ENCODE results near the gene ADAM19.
A peak's percentile ranks its signal among the peaks of the same experiment; 100 is the strongest.

The ADAM19 gene

DNA sequence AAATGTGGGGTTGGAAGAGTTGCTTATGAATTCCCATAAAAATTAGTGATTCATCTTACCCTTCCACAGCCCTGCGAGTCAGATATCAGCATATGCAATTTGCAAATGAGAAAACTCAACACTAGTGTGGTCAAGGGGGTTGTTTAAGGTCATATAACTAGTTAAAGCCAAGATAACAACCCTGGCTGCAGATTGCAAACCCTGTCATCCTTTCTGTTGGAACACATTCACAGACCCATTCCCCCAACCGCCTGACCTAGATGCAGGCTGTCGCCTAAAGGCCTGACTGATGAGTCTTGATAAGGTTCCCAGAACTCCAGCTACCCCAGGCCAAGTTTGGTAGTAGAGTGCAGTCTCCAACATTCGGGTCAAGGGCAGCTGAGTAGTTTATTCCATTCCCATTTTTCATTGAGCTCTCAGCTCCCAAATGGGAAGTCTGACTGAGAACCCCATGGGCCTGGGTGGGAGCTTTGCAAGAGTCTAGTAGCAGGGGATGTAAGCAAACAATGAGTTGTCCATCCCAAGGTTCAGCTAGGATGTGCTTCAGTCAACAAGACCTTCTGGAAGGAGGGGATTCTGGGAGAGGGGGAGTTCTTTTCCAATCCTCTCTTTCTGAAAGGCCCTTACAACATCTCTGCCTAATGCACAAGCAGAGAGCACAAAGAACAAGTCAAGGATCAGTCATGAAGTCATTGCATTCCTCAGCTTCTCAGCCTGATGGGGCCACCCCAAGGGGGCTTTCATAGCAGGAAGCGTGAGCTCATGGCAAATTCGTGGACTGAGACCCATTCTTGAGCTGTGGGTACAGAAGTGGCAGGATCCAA lies 40.3 kb downstream of the ADAM19 start:
- DNase-seq (ENCODE audit: low spot score) = no peak
- Histone ChIP-seq H3K4me3 (no peak overlapping the region), H3K27ac (peak overlapping the region; percentile 5 to 83)

DNA sequence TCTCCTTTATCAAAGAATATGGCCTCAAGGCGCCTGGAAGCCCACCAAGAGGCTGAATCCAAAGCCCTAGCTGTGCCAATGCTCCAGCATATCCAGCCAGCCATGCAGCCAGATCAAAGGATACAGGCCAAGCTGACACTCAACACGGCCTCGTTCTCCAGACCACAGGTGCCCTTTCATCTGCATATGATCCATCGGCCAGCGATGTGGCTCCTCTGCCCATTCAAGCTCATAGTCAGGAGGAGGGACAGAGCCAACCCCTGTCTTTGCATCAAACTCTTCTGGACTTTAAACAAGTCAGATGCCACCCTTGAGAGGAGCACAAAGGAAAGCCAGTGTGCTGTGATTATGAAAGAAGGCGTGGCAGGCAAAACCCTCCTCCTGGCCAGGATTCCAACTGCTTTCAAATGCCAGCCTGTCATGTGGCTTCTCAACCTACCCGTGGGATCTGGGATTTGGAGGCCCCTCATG lies 42.5 kb downstream of the ADAM19 start:
- Histone ChIP-seq H3K4me3 (no peak overlapping the region), H3K27ac (peak overlapping the region in 1 of 2 donors; percentile 38)
- DNase-seq (ENCODE audit: low spot score) = no peak
- TF ChIP-seq, protein P1, sequence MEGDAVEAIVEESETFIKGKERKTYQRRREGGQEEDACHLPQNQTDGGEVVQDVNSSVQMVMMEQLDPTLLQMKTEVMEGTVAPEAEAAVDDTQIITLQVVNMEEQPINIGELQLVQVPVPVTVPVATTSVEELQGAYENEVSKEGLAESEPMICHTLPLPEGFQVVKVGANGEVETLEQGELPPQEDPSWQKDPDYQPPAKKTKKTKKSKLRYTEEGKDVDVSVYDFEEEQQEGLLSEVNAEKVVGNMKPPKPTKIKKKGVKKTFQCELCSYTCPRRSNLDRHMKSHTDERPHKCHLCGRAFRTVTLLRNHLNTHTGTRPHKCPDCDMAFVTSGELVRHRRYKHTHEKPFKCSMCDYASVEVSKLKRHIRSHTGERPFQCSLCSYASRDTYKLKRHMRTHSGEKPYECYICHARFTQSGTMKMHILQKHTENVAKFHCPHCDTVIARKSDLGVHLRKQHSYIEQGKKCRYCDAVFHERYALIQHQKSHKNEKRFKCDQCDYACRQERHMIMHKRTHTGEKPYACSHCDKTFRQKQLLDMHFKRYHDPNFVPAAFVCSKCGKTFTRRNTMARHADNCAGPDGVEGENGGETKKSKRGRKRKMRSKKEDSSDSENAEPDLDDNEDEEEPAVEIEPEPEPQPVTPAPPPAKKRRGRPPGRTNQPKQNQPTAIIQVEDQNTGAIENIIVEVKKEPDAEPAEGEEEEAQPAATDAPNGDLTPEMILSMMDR (IDR thresholded peaks at IDR 0.05) = no peak

More for the DNA sequence above, 40.3 kb downstream of the ADAM19 start:
- TF ChIP-seq, protein P1 (IDR thresholded peaks at IDR 0.05) = no peak

DNA sequence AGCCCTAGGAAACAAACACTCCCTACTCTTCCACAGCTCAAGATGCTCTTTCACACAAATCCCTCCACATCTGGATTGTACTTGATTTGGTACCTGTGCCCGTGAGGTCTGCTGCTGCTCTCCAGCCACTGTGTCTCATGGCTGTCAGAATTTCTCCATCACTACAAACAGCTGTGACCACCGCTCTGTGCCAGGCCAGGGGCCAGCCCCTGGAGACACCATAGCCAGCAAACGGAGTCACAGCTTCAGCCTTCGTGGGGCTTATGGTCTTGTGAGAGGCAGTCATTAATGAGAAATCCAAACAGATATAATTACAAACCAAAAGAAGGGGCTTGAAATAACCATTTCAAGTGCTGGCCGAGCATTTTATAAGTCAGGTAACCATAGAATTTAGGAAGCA lies 43.6 kb downstream of the ADAM19 start:
- TF ChIP-seq, protein P1 (IDR thresholded peaks at IDR 0.05) = no peak
- DNase-seq (ENCODE audit: low spot score) = no peak
- H3K27ac ChIP-seq = no peak overlapping the region
- H3K4me3 ChIP-seq = no peak overlapping the region

DNA sequence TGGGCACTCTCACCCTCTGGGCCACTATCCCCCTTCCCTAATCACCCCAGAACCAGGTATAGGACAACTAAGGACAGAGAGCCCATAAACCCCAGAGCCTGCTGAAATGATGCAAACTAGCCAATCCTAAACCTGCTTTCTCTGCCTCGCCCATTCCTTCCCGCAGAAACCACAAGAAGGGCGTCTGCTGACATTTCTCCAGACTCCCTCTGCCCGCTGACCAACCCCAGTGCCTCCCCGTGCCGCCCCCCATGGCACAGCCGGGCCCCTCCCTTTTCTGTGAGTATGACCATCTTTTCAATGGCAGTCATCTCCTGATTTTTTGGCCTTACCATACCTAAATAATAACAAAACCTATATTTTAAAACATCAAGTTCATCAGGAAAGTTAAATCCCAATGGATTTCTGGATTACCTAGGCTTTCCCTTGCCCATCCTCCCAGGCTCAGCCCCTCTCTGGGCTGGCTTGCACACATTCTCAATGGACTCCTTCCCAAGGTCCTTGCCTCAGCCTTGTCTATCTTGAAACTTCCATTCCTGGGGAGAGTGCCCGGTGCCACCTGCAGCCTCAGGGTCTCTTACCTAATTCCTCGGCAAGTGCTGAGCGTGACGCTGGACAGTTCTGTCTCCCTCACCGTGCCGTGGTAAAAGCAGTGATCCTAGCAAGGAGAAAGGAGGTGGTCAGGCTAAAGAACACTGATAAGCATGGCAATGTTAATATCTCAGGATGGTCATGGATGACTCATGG lies 45.2 kb downstream of the ADAM19 start:
- peak; percentile 33 for DNase-seq (ENCODE audit: low spot score)
- TF ChIP-seq, protein P1 (IDR thresholded peaks at IDR 0.05) = no peak
- no peak overlapping the region for H3K27ac ChIP-seq
- no peak overlapping the region for H3K4me3 ChIP-seq

DNA sequence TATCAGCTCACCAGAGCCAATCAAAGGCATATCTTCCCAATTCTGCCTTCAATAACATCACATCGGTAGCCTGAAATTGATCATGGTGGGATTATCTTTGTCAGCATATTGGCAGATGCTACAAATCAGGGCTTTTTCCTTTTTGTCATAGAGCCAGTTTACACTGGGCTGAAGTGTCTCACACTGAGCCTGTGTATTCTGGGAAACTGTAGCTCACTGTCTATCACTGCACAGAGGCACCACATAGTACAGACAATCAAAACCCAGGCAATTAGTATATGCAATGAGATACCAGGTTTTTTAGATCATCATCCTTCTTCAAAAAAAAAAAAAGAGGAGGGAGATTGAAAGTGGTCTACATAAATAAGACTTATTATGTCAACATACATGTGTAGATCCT lies 46.6 kb downstream of the ADAM19 start:
- DNase-seq (ENCODE audit: low spot score) = peak; percentile 1
- TF ChIP-seq, protein P1 (IDR thresholded peaks at IDR 0.05) = no peak
- no peak overlapping the region for H3K27ac ChIP-seq
- H3K4me3 ChIP-seq = no peak overlapping the region

DNA sequence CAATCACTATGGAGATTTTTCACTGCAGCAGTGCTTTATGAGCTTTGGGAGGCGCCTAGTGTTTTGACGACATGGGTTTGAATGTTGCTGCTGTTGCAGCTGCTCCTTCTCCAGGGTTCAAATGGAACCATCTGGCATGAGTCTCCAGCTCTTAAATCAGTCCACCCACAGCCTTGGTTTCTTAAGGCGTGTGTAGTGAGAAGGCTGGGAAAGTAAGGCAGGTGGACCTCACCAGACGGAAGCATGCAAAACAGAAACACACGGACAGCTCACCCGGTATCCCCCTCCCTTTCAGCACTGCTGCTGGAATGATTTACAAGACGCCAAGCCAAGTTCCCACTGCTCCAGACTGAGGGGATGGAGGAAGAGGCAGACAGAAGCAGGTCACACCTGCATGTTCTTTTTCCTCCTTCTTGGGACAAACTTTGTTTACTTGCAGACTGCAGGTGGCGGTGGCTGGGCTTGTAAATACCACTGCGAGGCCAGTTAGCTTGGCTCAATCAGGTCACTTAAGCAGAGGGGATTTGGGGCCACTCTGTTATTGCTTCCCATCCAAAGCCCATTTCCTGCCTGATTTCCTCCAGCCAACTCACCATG lies 47.4 kb downstream of the ADAM19 start:
- TF ChIP-seq, protein P1 (IDR thresholded peaks at IDR 0.05) = no peak
- Histone ChIP-seq H3K27ac (no peak overlapping the region), H3K4me3 (no peak overlapping the region)
- no peak for DNase-seq (ENCODE audit: low spot score)
